NCI-H510A treated with DMSO at 0.1 percent for 48 hours (cell line): Measurements from ENCODE around the gene ACTG1.

Experiments
- DNase-seq: peaks from one replicate; lab custom pipeline; 2025; lab: John Stamatoyannopoulos, UW

Gene ACTG1

GRCh38 chr17:81464586-81464985 is 48.0 kb downstream of the ACTG1 start:
- DNase-seq = no peak

- no peak for DNase-seq
Measured at GRCh38 chr17:81463506-81463905, 49.1 kb downstream of the ACTG1 start.

DNA sequence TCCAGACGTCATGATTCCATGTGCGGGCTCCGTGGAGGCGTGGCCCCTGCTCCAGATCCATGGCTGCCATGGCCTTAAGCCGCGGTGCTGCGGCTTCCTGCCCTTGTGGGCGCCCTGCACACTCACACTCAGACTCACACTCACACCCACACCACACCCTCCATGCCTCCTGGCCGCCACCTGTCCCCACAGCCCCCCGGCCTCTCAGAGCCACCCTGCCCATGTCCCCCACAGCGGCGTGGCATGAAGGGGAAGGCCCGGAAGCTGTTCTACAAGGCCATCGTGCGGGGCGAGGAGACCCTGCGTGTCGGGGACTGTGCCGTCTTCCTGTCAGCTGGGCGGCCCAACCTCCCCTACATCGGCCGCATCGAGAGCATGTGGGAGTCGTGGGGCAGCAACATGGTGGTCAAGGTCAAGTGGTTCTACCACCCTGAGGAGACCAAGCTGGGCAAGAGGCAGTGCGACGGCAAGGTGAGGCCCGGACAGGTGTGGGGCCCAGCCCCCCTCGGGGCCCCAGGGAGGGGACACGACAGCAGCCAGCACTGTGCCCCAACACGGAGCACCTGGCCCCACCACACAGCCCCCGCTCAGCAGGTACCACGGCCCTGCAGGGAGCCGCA is 50.0 kb downstream of the ACTG1 start:
- DNase-seq = no peak

DNA sequence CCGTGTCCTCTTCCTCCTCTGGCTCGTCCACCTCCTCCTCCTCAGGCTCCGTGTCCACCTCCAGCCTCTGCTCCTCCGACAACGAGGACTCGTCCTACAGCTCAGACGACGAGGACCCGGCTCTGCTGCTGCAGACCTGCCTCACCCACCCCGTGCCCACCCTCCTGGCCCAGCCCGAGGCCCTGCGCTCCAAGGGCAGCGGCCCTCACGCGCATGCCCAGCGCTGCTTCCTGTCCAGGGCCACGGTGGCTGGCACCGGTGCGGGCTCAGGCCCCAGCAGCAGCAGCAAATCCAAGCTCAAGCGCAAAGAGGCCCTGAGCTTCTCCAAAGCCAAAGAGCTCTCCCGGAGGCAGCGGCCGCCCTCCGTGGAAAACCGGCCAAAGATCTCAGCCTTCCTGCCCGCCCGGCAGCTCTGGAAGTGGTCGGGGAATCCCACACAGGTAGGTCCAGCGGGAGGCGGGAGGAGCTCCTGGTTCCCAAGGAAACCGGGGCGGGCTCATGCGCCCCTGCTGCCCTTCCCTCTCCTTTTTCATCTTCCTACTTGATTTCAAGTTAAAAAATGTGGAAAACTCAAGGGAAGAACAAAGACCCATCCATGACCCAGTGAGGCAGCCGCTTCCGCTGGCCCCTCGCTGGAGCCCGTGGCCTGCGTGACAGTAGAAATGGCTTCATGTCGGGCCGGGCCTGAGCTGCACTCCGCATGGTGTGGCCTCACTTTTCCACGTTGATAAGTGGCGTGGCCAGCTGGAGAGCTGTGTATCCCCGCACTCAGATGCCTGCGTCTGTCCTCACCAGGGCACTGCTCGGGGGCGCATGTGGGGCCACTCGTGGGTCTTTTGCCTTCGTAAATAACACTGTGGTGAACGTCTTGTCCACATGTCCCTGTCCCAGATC is 50.7 kb downstream of the ACTG1 start:
- no peak for DNase-seq

DNA sequence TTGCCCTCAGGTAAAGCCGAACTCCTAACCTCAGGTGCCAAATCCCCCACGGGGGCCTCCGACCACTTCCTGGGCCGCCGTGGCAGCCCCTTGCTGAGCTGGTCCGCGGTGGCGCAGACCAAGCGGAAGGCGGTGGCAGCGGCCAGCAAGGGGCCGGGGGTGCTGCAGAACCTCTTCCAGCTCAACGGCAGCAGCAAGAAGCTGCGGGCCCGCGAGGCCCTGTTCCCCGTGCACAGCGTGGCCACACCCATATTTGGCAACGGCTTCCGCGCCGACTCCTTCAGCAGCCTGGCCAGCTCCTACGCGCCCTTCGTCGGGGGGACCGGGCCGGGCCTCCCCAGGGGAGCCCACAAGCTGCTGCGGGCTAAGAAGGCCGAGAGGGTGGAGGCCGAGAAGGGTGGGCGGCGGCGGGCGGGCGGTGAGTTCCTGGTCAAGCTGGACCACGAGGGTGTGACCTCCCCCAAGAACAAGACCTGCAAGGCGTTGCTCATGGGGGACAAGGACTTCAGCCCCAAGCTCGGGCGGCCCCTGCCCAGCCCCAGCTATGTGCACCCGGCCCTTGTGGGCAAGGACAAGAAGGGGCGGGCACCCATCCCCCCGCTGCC is 51.6 kb downstream of the ACTG1 start:
- DNase-seq = no peak
